GM19467 (cell line): Measurements from ENCODE around the gene SMIM35.
A peak's percentile ranks its signal among the peaks of the same experiment; 100 is the strongest.

ENCODE experiments used
- ATAC-seq: cut with Tn5 transposase; IDR thresholded peaks from one replicate; pipeline ENCODE4 v1.9.1; 2021; ENCODE audit warnings: mild to moderate bottlenecking, moderate library complexity; ENCODE audit not compliant: unreplicated experiment

The SMIM35 gene

DNA sequence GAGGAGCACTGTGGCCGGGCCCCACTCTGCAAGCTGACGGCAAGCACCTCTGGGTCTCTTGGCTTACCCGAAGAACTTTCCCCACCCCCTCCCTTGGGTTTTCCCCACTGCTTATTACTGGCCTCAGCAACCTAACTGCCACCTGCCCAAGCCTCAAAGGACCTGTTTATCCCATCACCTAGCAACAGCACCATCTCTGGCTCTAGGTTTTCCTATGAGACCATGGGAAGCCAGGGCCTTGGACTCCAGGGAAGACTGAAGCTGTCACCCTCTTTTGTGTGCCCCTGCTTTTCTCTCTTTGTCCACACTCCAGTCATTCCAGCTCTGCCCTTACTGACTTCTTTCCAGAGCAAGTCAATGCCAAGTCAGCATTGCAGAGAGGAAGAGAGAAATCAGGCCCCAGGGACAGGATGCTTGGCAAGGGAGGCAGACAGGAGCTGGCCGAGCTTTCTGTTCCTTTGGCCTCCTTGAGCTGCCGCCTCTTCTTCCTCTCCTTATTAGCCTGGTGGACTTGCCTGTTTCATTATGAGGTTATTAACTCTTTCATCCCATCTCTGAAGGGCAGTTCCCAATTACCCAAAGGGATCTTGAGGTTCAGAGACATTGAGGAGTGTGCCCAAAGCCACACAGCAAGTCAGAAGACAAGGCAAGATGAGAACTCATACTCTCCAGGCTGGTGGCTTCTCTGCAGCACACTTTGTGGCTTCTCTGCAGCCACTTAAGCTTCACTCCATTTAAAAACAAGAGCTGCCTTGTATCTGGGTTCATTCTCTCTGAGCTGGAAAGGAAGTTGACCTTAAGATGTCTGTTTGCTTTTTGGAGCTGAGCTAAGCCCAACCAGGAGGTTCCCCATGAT lies at the start of gene SMIM35:
Gene SMIM35 (minus strand): TSS at position 51 of the 856 bp plus-strand sequence. CDS start 206 bp downstream, outside the sequence.
- ATAC-seq, result no peak

- no peak for ATAC-seq
Observed at GRCh38 chr11:118136341-118136740, 49.6 kb upstream of the SMIM35 start.

DNA sequence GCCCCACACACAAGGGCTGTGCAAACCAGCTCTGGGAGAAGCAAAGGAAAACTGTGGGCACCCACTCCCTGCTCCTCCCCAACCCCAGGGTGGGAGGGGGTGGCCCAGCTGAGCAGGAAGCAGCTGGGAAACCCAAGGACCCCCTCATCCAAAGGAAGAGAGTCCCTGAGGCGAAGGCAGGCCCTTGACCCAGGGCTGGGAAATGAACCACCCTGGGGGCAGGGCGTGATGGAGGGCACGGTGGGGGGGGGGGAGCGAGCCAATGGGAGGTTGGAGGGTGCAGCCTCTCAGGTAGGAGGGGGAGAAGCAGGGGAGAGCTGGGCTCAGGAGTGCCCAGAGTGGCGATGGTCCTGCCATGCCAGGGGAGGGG lies 49.0 kb upstream of the SMIM35 start:
- no peak for ATAC-seq

- ATAC-seq, result no peak
Observed at GRCh38 chr11:118135051-118135795, 48.5 kb upstream of the SMIM35 start.

- ATAC-seq, result no peak
Observed at GRCh38 chr11:118133816-118134215, 47.1 kb upstream of the SMIM35 start.

DNA sequence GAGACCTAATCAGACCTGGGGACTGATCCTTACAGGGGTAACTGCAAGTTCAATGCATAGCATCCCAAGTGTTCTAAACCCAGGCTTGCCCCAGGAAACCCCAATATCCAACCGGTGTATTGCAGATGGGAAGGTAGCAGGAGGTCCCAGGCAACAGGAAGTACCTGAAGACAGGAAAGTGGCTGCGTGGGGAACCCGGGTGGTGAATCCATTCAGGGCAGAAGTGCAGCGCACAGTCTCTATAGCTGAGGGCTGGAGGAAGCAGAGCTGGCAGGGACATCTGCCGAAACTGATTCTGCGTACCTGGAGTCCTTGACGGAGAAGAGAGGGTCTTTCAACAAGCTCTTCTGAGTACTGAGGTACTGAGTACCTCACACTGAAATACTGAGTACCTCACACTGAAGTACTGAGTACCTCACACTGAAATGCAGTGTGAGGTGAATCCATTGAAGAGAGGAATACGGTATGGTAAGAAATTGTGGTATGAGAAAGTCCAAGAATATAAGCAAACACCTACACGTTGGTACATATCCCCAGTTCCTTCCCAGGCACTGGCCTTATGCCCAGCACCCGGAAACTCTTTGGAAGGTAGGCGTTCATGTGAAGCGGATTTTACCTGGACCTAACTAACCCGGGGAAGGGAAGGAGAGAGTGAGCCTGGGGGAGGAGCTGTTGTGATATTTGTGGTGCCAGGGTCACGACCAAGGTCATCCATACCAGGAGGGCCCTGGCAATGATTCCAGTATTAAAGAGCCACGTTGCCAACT lies 45.8 kb upstream of the SMIM35 start:
- ATAC-seq, result no peak

DNA sequence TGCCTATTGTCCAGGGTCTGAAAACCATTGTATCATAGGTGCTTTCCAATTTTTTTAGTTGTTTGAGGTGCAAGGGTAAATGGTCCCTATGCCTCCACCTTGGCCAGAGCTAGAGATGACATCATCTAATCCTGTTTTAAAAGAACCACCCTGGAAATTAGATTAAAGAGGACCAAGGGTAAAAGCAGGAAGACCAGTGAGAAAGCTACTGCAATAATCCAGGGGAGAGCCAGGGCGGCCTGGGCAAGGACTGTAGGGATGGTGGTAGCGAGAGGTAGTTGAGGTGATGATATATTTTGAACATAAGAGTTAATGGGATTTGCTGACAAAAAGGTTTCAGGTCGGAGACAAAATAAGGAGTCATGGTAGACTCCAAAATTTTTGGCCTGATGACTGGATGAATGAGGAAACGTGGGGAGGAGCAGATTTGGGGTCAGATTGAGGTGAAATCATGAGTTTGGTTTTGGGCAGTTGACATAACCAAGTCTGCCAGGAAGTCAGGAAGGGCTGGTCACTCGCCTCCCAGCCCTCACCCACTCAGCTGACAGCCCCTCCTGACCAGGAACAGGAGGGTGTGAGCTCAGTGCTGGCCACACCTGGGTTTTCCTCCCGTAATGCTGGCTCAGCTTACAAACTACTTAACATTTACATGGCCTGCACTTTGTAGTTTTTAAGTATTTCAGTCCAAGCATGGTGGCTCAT lies 42.9 kb upstream of the SMIM35 start:
- no peak for ATAC-seq

DNA sequence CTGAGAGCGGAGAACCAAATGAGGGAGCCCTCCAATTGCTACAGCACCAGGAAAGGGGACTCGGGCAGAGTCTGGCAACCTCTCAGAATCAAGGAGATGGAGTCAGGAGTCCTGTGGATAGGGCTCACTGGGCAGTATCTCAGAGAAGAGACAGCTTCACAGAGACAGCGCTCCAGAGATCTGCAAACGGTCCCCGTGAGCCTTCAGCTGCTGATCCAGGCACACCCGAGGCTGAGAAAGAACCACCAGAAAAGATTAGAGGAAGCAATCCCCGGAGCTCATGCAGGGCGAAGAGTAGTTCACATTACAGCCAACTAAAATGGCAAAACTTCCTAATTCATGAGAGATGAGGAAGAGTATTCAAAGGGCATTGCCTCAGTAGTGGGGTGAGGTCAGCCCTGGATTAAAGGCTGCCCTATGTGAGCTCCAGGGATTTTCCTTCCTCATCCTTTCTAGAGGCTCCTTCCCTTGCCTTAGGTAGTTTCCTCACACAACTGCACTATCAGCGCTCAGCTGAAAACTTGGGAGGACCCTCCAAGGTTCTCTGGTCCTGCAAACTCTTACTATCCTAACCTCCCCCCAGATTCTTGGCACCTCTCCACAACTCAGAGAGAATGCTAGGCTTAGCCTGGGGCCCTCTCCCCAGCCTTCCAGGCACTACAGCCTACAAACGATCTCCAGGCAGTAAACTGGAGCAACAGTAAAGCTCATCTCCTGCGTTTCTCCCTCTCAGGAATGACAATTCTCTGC lies 42.1 kb upstream of the SMIM35 start:
- no peak for ATAC-seq

GRCh38 chr11:118128310-118128709 lies 41.5 kb upstream of the SMIM35 start:
- ATAC-seq, result no peak

DNA sequence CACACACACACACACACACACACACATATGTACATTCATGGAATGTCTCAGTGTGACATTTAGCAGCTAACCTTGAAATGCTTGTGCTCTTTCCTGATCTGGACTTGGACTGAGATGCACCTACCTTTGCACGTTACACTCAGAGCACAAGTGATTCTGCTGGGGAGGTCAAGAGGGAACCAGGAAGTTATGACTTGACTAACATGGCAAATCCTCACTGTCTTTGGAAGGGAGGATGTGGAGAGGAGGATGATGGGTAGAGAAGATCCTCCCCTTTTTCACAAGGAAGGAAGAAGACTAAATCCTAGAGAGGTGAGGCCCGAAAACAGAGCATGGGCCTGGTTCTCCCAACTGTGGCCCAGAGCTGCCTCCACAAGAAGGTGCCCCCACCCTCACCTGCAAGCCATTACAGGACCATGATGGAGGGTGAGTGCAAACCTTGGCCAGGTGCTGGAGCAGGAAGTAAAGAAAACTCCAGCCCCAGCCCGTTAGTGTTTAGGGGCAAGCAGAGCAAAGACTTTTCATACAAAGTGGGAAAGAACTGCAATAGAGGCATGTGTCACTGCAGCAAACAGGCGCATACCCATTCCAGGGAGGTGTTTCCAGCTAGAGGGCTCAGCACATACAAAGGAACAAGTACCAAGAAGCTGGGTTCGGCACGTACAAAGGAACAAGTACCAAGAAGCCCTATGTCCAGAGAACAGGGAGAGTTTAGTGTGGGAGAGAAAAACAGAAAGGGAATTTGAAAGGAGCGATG lies 39.5 kb upstream of the SMIM35 start:
- ATAC-seq, result no peak

DNA sequence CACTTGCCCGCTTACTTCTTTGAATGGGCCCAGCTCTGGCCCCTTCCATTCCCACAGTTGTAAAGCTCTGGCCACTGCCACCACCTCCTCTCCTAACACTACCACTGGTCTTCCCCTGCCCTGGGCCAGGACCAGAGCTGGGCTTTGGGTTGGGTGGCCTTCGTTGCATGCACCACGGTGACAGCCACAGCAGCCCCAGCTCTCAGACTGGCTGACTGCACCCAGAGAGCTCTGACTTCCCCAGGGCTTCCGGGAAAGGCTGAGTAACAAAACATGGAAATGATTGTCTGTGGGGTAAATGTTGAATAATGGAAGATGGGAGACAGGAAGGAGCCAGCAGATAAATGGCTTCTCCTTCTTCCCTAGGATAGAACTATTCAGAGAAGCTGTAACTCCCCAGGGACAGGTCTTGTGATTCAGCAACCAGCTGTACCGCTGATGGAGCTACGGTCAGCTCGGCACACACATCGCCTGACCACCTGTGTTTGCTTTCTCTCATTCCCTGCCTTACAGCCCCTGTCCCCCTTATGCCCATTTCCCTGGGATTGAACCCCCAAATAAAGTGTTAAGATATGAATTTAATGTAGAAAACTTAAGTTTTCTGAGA lies 38.3 kb upstream of the SMIM35 start:
- ATAC-seq, result no peak

DNA sequence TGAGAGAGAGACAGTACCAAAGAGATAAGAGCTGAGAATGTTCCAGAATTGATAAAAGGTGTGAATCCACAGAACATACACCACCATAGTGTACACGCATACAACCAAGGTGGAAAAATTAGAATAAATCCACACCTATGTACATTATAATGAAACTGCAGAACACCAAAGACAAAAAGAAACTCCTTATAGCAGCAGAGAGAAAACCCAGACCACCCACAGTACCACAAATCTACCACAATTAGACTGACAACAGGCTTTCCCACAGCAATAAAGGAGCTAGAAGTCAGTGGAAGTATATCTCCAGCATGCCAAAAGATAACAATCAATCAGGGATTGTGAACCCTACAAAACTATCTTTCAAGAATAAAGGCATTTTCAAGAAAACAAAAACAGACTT lies 34.0 kb upstream of the SMIM35 start:
- no peak for ATAC-seq

DNA sequence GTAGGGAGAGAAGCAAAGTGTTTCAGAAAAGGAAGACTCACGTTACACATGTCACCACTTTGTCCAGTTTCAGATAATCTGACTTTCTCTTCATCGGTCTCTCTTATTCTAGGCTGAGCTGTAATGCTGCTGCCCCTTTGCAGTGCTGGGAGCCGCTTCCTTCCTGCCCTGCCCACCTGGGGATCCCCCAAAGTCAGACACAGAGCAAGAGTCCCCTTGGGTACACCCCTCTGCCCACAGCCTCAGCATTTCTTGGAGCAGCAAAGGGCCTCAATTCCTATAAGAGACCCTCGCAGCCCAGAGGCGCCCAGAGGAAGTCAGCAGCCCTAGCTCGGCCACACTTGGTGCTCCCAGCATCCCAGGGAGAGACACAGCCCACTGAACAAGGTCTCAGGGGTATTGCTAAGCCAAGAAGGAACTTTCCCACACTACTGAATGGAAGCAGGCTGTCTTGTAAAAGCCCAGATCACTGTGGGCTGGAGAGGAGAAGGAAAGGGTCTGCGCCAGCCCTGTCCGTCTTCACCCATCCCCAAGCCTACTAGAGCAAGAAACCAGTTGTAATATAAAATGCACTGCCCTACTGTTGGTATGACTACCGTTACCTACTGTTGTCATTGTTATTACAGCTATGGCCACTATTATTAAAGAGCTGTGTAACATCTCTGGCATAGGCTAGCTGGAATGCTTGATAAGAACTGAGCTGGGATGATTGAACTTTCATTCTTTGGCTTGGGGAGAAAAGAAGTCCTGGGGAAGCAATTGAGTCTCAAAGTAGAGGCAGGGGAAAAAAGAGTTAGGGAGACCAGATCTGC lies 31.2 kb upstream of the SMIM35 start:
- peak; percentile 46 for ATAC-seq

- no peak for ATAC-seq
Observed at GRCh38 chr11:118115048-118115447, 28.3 kb upstream of the SMIM35 start.

DNA sequence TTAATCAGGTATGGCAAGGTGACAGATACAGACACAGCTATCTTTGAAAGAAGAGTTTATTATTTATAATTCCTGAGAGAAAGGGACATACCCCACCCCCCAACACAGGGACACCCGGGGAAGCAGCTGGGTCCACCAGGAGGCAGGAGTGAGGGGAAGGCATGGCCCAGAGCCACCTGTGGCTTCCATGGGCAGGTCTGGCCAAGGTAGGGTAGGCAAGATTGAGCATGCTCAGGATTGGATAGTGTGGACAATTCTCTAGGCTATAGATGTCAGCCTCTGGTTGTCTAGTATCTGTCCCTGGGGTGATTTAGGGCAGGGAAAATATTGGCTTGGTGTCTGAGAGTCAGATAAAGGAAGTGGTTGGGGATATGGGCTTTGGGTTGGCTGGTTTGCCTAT lies 27.5 kb upstream of the SMIM35 start:
- ATAC-seq, result no peak

- no peak for ATAC-seq
Observed at GRCh38 chr11:118112711-118113430, 26.1 kb upstream of the SMIM35 start.

DNA sequence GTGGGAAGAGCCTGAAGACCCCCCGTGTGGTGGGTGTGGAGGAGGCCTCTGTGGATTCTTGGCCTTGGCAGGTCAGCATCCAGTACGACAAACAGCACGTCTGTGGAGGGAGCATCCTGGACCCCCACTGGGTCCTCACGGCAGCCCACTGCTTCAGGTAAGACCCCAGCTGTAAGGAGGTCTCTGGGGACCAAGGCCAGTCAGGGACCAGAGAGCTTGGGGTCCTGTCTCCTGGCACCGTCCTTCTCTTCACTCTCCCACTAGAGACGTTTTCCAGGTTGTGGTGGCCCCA lies 24.9 kb upstream of the SMIM35 start:
- no peak for ATAC-seq
